ENCODE measurements around the gene SLC1A3.

- TF ChIP-seq, protein P1, sequence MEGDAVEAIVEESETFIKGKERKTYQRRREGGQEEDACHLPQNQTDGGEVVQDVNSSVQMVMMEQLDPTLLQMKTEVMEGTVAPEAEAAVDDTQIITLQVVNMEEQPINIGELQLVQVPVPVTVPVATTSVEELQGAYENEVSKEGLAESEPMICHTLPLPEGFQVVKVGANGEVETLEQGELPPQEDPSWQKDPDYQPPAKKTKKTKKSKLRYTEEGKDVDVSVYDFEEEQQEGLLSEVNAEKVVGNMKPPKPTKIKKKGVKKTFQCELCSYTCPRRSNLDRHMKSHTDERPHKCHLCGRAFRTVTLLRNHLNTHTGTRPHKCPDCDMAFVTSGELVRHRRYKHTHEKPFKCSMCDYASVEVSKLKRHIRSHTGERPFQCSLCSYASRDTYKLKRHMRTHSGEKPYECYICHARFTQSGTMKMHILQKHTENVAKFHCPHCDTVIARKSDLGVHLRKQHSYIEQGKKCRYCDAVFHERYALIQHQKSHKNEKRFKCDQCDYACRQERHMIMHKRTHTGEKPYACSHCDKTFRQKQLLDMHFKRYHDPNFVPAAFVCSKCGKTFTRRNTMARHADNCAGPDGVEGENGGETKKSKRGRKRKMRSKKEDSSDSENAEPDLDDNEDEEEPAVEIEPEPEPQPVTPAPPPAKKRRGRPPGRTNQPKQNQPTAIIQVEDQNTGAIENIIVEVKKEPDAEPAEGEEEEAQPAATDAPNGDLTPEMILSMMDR (conservative IDR thresholded peaks at IDR 0.05 in 1 of 2, IDR thresholded peaks at IDR 0.05 in 1 of 2; ENCODE audit: extremely low read depth in 1 of 2, insufficient read depth in 1 of 2, low read depth in 1 of 2, low read length in 2 of 2): no peak
- no peak for TF ChIP-seq EZH2 (IDR thresholded peaks at IDR 0.05; ENCODE audit: borderline replicate concordance, low read length)
Measured at GRCh38 chr5:36659411-36659810, 53.0 kb downstream of the SLC1A3 start.
